Measurements from ENCODE around the gene VSTM2B.

GRCh38 chr19:29533578-29534544 is 8.1 kb downstream of the VSTM2B start:
- TF ChIP-seq, protein P1, sequence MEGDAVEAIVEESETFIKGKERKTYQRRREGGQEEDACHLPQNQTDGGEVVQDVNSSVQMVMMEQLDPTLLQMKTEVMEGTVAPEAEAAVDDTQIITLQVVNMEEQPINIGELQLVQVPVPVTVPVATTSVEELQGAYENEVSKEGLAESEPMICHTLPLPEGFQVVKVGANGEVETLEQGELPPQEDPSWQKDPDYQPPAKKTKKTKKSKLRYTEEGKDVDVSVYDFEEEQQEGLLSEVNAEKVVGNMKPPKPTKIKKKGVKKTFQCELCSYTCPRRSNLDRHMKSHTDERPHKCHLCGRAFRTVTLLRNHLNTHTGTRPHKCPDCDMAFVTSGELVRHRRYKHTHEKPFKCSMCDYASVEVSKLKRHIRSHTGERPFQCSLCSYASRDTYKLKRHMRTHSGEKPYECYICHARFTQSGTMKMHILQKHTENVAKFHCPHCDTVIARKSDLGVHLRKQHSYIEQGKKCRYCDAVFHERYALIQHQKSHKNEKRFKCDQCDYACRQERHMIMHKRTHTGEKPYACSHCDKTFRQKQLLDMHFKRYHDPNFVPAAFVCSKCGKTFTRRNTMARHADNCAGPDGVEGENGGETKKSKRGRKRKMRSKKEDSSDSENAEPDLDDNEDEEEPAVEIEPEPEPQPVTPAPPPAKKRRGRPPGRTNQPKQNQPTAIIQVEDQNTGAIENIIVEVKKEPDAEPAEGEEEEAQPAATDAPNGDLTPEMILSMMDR (IDR thresholded peaks at IDR 0.05 in 8 of 11, conservative IDR thresholded peaks at IDR 0.05 in 3 of 11) = no peak
- TF ChIP-seq POLR2A (IDR thresholded peaks at IDR 0.05) (no peak), POLR2AphosphoS5 (IDR thresholded peaks at IDR 0.05) (no peak)

All from spleen (tissue), 7 donors.